ENCODE measurements around the gene SOX10. TPM values are rescaled to one million over a fixed set of nuclear protein-coding genes. Genes with fewer than 3 reads are reported as not detected.

Gene SOX10
- total RNA-seq, 1 donor from 2014 or later: 0.34 TPM

DNA sequence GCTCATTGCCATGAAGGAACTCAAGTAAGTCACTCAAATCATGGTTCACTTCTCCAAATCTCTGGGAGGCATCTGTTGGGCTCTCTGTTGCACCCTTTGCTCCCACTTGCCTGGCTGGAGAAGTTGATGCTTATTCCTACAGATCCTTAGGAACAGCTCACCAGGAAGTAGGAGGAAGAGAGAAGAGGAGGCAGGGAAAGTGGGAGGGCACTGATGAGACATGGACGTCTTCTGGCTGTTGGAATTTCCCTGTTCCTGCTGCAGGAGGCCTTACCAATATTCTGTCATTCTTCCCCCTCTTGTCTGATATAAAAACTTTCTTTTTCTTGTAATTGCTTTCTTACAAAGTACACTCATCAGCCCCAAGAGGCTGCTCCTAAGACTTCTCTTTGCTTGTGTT lies 17.2 kb downstream of the SOX10 start:
- Histone ChIP-seq H3K79me2 (ENCODE audit: insufficient read depth, low read length) (no peaks in the 10 kb centered on the region), H3K4me2 (ENCODE audit: low read length) (no peak overlapping the region), H3K9me3 (ENCODE audit: insufficient read depth, low read depth, low read length) (no peaks in the 10 kb centered on the region), H3K36me3 (ENCODE audit: insufficient read depth, low read length) (peaks cover 22% of the 10 kb centered on the region), H3K27ac (ENCODE audit: low read depth, low read length) (no peak overlapping the region), H4K20me1 (ENCODE audit: insufficient read depth, low read length) (peaks cover 39% of the 10 kb centered on the region), H2AFZ (ENCODE audit: low read depth, low read length) (no peak overlapping the region), H3K4me1 (ENCODE audit: insufficient read depth, low read length) (peaks cover 12% of the 10 kb centered on the region), H3K4me3 (ENCODE audit: insufficient read depth, low read depth, low read length) (no peak overlapping the region), H3K27me3 (ENCODE audit: insufficient read depth, low read length) (no peaks in the 10 kb centered on the region), H3K9ac (ENCODE audit: low read length) (no peak overlapping the region)
- FAIRE-seq (no peak), DNase-seq (ENCODE audit: low read depth) (no peak)
- Mint-ChIP-seq H3K27me3 (ENCODE audit: low read depth, unreplicated experiment) (no peaks in the 10 kb centered on the region), H3K4me1 (ENCODE audit: low read depth, unreplicated experiment) (peaks cover 27% of the 10 kb centered on the region), H3K36me3 (ENCODE audit: low read depth, unreplicated experiment) (peaks cover 15% of the 10 kb centered on the region), H3K4me3 (ENCODE audit: unreplicated experiment) (no peak overlapping the region), H3K27ac (ENCODE audit: unreplicated experiment) (no peak overlapping the region), H3K9me3 (ENCODE audit: unreplicated experiment) (no peaks in the 10 kb centered on the region)
- TF ChIP-seq EZH2 (IDR thresholded peaks at IDR 0.05; ENCODE audit: insufficient read depth, low read length): no peak
- no peak for TF ChIP-seq CTCF (IDR thresholded peaks at IDR 0.05; ENCODE audit: insufficient read depth, low read depth, low read length)

DNA sequence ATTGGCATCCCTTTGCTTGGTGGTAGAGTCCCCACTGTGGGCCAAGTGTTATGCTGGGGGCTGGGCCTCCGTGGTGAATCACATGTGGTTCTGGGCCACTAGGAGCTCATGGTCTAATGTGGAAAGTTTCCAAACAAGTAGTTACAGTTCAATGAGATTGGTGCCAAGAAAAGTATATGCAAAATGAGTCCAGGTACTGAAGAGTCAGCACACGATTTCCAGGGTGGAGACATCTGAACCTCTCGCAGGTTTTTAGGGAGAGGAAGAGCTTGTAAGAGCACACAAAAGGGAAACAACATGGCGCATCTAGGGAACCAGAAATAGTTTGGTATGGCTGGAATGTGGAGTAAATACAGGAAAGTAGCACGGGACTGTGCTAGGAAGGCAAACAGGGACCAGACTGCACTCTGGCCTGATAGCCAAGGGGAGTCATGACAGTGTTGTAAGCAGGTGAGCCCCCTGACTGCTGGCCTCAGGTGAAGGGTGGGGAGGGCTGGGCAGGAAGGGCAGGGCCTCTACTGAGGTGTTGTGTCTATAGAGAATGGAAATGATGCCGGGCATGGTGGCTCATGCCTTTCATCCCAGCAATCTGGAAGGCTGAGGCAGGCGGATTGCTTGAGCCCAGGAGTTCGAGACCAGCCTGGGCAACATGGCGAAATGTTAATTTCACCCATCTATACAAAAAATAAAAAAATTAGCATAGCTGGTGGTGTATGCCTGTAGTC lies 18.3 kb downstream of the SOX10 start:
- peak overlapping the region; percentile 15 for H3K27ac ChIP-seq (ENCODE audit: low read depth, low read length)
- peaks cover 12% of the 10 kb centered on the region for H3K4me1 ChIP-seq (ENCODE audit: insufficient read depth, low read length)
- no peaks in the 10 kb centered on the region for H3K27me3 ChIP-seq (ENCODE audit: insufficient read depth, low read length)
- H3K4me3 Mint-ChIP-seq (ENCODE audit: unreplicated experiment): no peak overlapping the region
- no peaks in the 10 kb centered on the region for H3K9me3 Mint-ChIP-seq (ENCODE audit: unreplicated experiment)
- peak overlapping the region; percentile 45 for H3K4me2 ChIP-seq (ENCODE audit: low read length)
- TF ChIP-seq CTCF (IDR thresholded peaks at IDR 0.05; ENCODE audit: insufficient read depth, low read depth, low read length): no peak
- no peak for TF ChIP-seq EZH2 (IDR thresholded peaks at IDR 0.05; ENCODE audit: insufficient read depth, low read length)
- no peak overlapping the region for H3K9ac ChIP-seq (ENCODE audit: low read length)
- no peak overlapping the region for H3K4me3 ChIP-seq (ENCODE audit: insufficient read depth, low read depth, low read length)
- FAIRE-seq (no peak), DNase-seq (ENCODE audit: low read depth) (peak; percentile 26)
- no peaks in the 10 kb centered on the region for H3K27me3 Mint-ChIP-seq (ENCODE audit: low read depth, unreplicated experiment)
- no peak overlapping the region for H3K27ac Mint-ChIP-seq (ENCODE audit: unreplicated experiment)
- H3K79me2 ChIP-seq (ENCODE audit: insufficient read depth, low read length): no peaks in the 10 kb centered on the region
- H3K9me3 ChIP-seq (ENCODE audit: insufficient read depth, low read depth, low read length): no peaks in the 10 kb centered on the region
- peak overlapping the region; percentile 6 for H2AFZ ChIP-seq (ENCODE audit: low read depth, low read length)
- peaks cover 21% of the 10 kb centered on the region for H3K4me1 Mint-ChIP-seq (ENCODE audit: low read depth, unreplicated experiment)
- peaks cover 20% of the 10 kb centered on the region for H3K36me3 Mint-ChIP-seq (ENCODE audit: low read depth, unreplicated experiment)
- peaks cover 23% of the 10 kb centered on the region for H3K36me3 ChIP-seq (ENCODE audit: insufficient read depth, low read length)
- peaks cover 35% of the 10 kb centered on the region for H4K20me1 ChIP-seq (ENCODE audit: insufficient read depth, low read length)

DNA sequence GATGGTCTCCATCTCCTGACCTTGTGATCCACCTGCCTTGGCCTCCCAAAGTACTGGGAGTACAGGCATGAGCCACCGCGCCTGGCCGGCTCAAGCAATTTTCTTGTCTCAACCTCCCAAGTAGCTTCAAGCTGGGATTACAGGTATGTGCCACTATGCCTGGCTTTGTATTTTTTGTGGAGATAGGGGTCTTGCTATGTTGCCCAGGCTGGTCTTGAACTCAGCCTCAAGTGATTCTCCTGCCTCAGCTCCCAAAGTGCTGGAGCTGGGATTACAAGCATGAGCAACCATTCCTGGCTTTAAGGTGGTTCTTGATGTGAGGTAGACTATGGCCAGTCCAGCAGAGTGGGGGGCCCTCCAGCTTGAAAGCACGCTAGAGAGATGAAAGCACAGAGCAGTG lies 23.3 kb downstream of the SOX10 start:
- no peak overlapping the region for H2AFZ ChIP-seq (ENCODE audit: low read depth, low read length)

More for the DNA sequence above, 23.3 kb downstream of the SOX10 start:
- peaks cover 24% of the 10 kb centered on the region for H3K36me3 Mint-ChIP-seq (ENCODE audit: low read depth, unreplicated experiment)
- TF ChIP-seq EZH2 (IDR thresholded peaks at IDR 0.05; ENCODE audit: insufficient read depth, low read length) (no peak), CTCF (IDR thresholded peaks at IDR 0.05; ENCODE audit: insufficient read depth, low read depth, low read length) (no peak)
- no peak overlapping the region for H3K27ac Mint-ChIP-seq (ENCODE audit: unreplicated experiment)
- Histone ChIP-seq H3K4me3 (ENCODE audit: insufficient read depth, low read depth, low read length) (no peak overlapping the region), H3K4me2 (ENCODE audit: low read length) (no peak overlapping the region), H3K9me3 (ENCODE audit: insufficient read depth, low read depth, low read length) (no peaks in the 10 kb centered on the region), H3K27me3 (ENCODE audit: insufficient read depth, low read length) (no peaks in the 10 kb centered on the region), H3K9ac (ENCODE audit: low read length) (no peak overlapping the region), H3K36me3 (ENCODE audit: insufficient read depth, low read length) (peaks cover 38% of the 10 kb centered on the region), H4K20me1 (ENCODE audit: insufficient read depth, low read length) (peaks cover 47% of the 10 kb centered on the region), H3K27ac (ENCODE audit: low read depth, low read length) (no peak overlapping the region), H3K4me1 (ENCODE audit: insufficient read depth, low read length) (peaks cover 5% of the 10 kb centered on the region), H3K79me2 (ENCODE audit: insufficient read depth, low read length) (peaks cover 14% of the 10 kb centered on the region)
- no peaks in the 10 kb centered on the region for H3K27me3 Mint-ChIP-seq (ENCODE audit: low read depth, unreplicated experiment)
- no peaks in the 10 kb centered on the region for H3K9me3 Mint-ChIP-seq (ENCODE audit: unreplicated experiment)
- no peak for FAIRE-seq
- no peak for DNase-seq (ENCODE audit: low read depth)
- H3K4me3 Mint-ChIP-seq (ENCODE audit: unreplicated experiment): no peak overlapping the region
- H3K4me1 Mint-ChIP-seq (ENCODE audit: low read depth, unreplicated experiment): peaks cover 12% of the 10 kb centered on the region

All from astrocyte (in vitro differentiated cells and primary cell).